Stimulated activated CD4-positive, alpha-beta T cell treated with anti-CD3 and anti-CD28 coated beads, Interleukin-2, amount 100 ng/mL, for 4 hours (primary cell): ENCODE measurements around the gene PTPRD.

Experiments
- DNase-seq: peaks from one replicate; pipeline ENCODE4 v3.0.0-alpha.2; 2020; ENCODE audit warnings: low read depth

The PTPRD gene

GRCh38 chr9:10148796-10149195 lies 464.0 kb downstream of the PTPRD start:
- no peak for DNase-seq

- DNase-seq, result no peak
These were observed 466.1 kb downstream of the PTPRD start for GRCh38 chr9:10146517-10147331.

GRCh38 chr9:10144355-10144754 lies 468.4 kb downstream of the PTPRD start:
- no peak for DNase-seq

- DNase-seq, result no peak
These were observed 477.2 kb downstream of the PTPRD start for GRCh38 chr9:10135553-10135952.

GRCh38 chr9:10134266-10134665 lies 478.5 kb downstream of the PTPRD start:
- DNase-seq, result no peak

- no peak for DNase-seq
These were observed 482.6 kb downstream of the PTPRD start for GRCh38 chr9:10130061-10130675.

- no peak for DNase-seq
These were observed 484.9 kb downstream of the PTPRD start for GRCh38 chr9:10127867-10128266.

- DNase-seq, result no peak
These were observed 500.0 kb downstream of the PTPRD start for GRCh38 chr9:10112798-10113197.

GRCh38 chr9:10112070-10112469 lies 500.7 kb downstream of the PTPRD start:
- no peak for DNase-seq

- no peak for DNase-seq
These were observed 504.0 kb downstream of the PTPRD start for GRCh38 chr9:10108815-10109214.

- DNase-seq, result no peak
These were observed 508.0 kb downstream of the PTPRD start for GRCh38 chr9:10104774-10105173.

GRCh38 chr9:10095208-10095607 lies 517.6 kb downstream of the PTPRD start:
- DNase-seq, result no peak

GRCh38 chr9:10094563-10094962 lies 518.2 kb downstream of the PTPRD start:
- no peak for DNase-seq

GRCh38 chr9:10080012-10080411 lies 532.8 kb downstream of the PTPRD start:
- DNase-seq, result no peak

GRCh38 chr9:10079284-10079964 lies 533.4 kb downstream of the PTPRD start:
- DNase-seq, result no peak

- no peak for DNase-seq
These were observed 541.2 kb downstream of the PTPRD start for GRCh38 chr9:10071579-10071978.

- DNase-seq, result no peak
These were observed 550.0 kb downstream of the PTPRD start for GRCh38 chr9:10062629-10063395.

GRCh38 chr9:10059044-10059443 lies 553.8 kb downstream of the PTPRD start:
- no peak for DNase-seq

- DNase-seq, result no peak
These were observed 556.9 kb downstream of the PTPRD start for GRCh38 chr9:10055886-10056395.

GRCh38 chr9:10054456-10054855 lies 558.3 kb downstream of the PTPRD start:
- no peak for DNase-seq

- DNase-seq, result no peak
These were observed 559.9 kb downstream of the PTPRD start for GRCh38 chr9:10052916-10053315.

GRCh38 chr9:10052181-10052580 lies 560.6 kb downstream of the PTPRD start:
- DNase-seq, result no peak
